HepG2 (cell line): ENCODE data around the gene ASIC2. TPM values are rescaled to one million over a fixed set of nuclear protein-coding genes. Genes with fewer than 3 reads are reported as not detected.

Experiments used
- ATAC-seq: fragments of 200-7000 bp; cut with Tn5 transposase; 3 replicates; pipeline ENCODE4 v1.9.1; 2020; ENCODE audit warnings: mild to moderate bottlenecking, moderate library complexity
- BruUV-seq: library from RNA; stranded (reverse); fragments of 400-500 nt; replicated peaks from 2 replicates; lab custom pipeline; 2021; lab: Mats Ljungman, UMichigan
- CTCF ChIA-PET: fragments of 300-600 bp; formaldehyde crosslinking; extraction: SDS; loops from one replicate; lab custom pipeline; 2021; ENCODE audit warnings: low total read pairs, inconsistent platforms, low intra/inter-chr PET ratio; lab: Yijun Ruan, JAX
- POLR2A ChIA-PET: fragments of 350-600 bp; sonication (Branson Sonifier 250); formaldehyde crosslinking; loops from one replicate; lab custom pipeline; 2020; ENCODE audit warnings: antibody characterized with exemption, inconsistent platforms; lab: Yijun Ruan, JAX
- DNase-seq: peaks from one replicate; pipeline ENCODE4 v3.0.0-alpha.2; 2015; ENCODE audit warnings: low spot score
- FAIRE-seq: peaks from 3 replicates; lab custom pipeline; 2011; peaks lifted over from hg19 to GRCh38; lab: Jason Lieb, UNC
- H2AFZ ChIP-seq: one replicate; pipeline ENCODE4 v1.6.1; 2011; ENCODE audit warnings: low read length, inconsistent platforms
- H3K27ac ChIP-seq: fragments of 300-600 bp; 3 replicates; pipeline ENCODE4 v1.8.0; 2011; ENCODE audit warnings: mixed run types, mild to moderate bottlenecking, mixed read lengths, low read length, inconsistent platforms; ENCODE audit not compliant: insufficient read depth; ENCODE audit errors: extremely low read length
- H3K27me3 ChIP-seq, 2 experiments: fragments of 200-600 bp in 1 of 2; 2 replicates in 1 of 2; 3 replicates in 1 of 2; pipeline versions ENCODE4 v1.6.0 to v1.8.0; 2011; ENCODE audit warnings: low read length in 2 of 2, mild to moderate bottlenecking in 2 of 2, moderate library complexity in 2 of 2, inconsistent platforms in 1 of 2; ENCODE audit not compliant: insufficient read depth in 2 of 2, control insufficient read depth in 1 of 2
- H3K36me3 ChIP-seq, 2 experiments: fragments of 200-600 bp in 1 of 2; replicated peaks in 1 of 2; 2 replicates in 1 of 2; 3 replicates in 1 of 2; pipeline versions ENCODE4 v1.5.1 to v1.8.0; 2011; ENCODE audit warnings: low read length in 2 of 2, inconsistent platforms in 1 of 2; ENCODE audit not compliant: insufficient read depth in 2 of 2, control insufficient read depth in 1 of 2
- H3K4me1 ChIP-seq: 2 replicates; pipeline ENCODE4 v1.5.1; 2012; ENCODE audit warnings: low read length, inconsistent platforms; ENCODE audit not compliant: insufficient read depth
- H3K4me2 ChIP-seq: 2 replicates; pipeline ENCODE4 v1.6.0; 2011; ENCODE audit warnings: low read depth, low read length, inconsistent platforms
- H3K4me3 ChIP-seq, 3 experiments: fragments of 200-600 bp in 1 of 3; sonication (generic), shearing (Covaris generic) in 1 of 3; replicated peaks in 1 of 3; 2 replicates each; pipeline ENCODE4 v1.5.1; 2011 to 2016; ENCODE audit warnings: low read length in 3 of 3, inconsistent platforms in 2 of 3, low read depth in 2 of 3, mild to moderate bottlenecking in 2 of 3, control low read depth in 1 of 3, mixed read lengths in 1 of 3; ENCODE audit not compliant: insufficient read depth in 1 of 3
- H3K79me2 ChIP-seq: one replicate; pipeline ENCODE4 v1.6.1; 2011; ENCODE audit warnings: low read length, inconsistent platforms; ENCODE audit not compliant: insufficient read depth
- H3K9ac ChIP-seq: 2 replicates; pipeline ENCODE4 v1.6.0; 2011; ENCODE audit warnings: mild to moderate bottlenecking, low read depth, low read length, inconsistent platforms; ENCODE audit not compliant: insufficient read depth
- H3K9me3 ChIP-seq: 2 replicates; pipeline ENCODE4 v1.5.1; 2012; ENCODE audit warnings: mild to moderate bottlenecking, low read length
- H4K20me1 ChIP-seq: 2 replicates; pipeline ENCODE4 v1.6.0; 2011; ENCODE audit warnings: inconsistent platforms, mild to moderate bottlenecking, low read length, moderate library complexity; ENCODE audit not compliant: insufficient read depth
- KDM5B ChIP-seq: sonication (generic); formaldehyde crosslinking; IDR thresholded peaks from 2 replicates; pipeline ENCODE4 v1.4.0; 2020; ENCODE audit warnings: missing genetic modification reagents, mild to moderate bottlenecking, borderline replicate concordance
- MNT ChIP-seq: fragments of 450-650 bp; IDR thresholded peaks from 2 replicates; pipeline ENCODE4 v1.6.1; 2016
- PPARG ChIP-seq: conservative IDR thresholded peaks from 2 replicates; pipeline ENCODE4 v1.6.1; 2016; ENCODE audit warnings: missing biosample characterization, missing genetic modification reagents
- ZNF18 ChIP-seq: sonication (generic); formaldehyde crosslinking; IDR thresholded peaks from 2 replicates; pipeline ENCODE4 v1.8.0; 2022; ENCODE audit warnings: mild to moderate bottlenecking, missing genetic modification reagents; ENCODE audit not compliant: insufficient replicate concordance
- ZNF280B ChIP-seq: sonication (generic); formaldehyde crosslinking; IDR thresholded peaks from 2 replicates; pipeline ENCODE4 v1.5.0; 2020; ENCODE audit warnings: missing genetic modification reagents, mild to moderate bottlenecking, borderline replicate concordance
- WGBS: methylation state at CpG from one replicate; pipeline ENCODE4 v1.1.6; 2017; ENCODE audit warnings: low lambda C conversion rate; 5-methylcytosine and 5-hydroxymethylcytosine counted together
- in situ Hi-C: cut with HindIII; loops from 2 replicates; pipeline ENCODE4 v1.10.0; 2017; ENCODE audit warnings: low pct_unique_long_range_greater_than_20kb; ENCODE audit not compliant: extremely low pct_ligation_motif_present
- intact Hi-C: fragments of 100-400 bp; cut with micrococcal nuclease; formaldehyde crosslinking; loops from one replicate; pipeline ENCODE4 v1.10.0; 2022; ENCODE audit not compliant: unreplicated experiment
- polyA plus RNA-seq, 8 experiments: library from polyadenylated mRNA; depleted of rRNA in 3 of 8; stranded (reverse) in 7 of 8; unstranded in 1 of 8; fragments of >200 nt; fragmentation: Illumina TruSeq in 4 of 8; extraction: Trizol in 4 of 8; gene quantifications; 2 replicates each; pipeline versions ENCODE4 v1.2.1 to v1.2.3, GENCODE V29; 2011 to 2016; ENCODE audit warnings: low read depth in 4 of 8, missing spikeins in 1 of 8, mixed read lengths in 1 of 8; ENCODE audit not compliant: insufficient read depth in 1 of 8
- total RNA-seq, 5 experiments: library from RNA; depleted of rRNA; stranded (reverse); fragments of >200 nt; fragmentation: Illumina TruSeq; extraction: Trizol; gene quantifications; 2 replicates each; pipeline ENCODE4 v1.2.3, GENCODE V29; 2016; ENCODE audit warnings: low read depth in 1 of 5

The ASIC2 gene
- total and polyA plus RNA-seq, 2 of the 13 experiments (the other 11 are each of a cell fraction or from before 2014, with no cell fraction given) = not detected

- no TSS peak for BruUV-seq
- in situ Hi-C loops = no loop called here
- CTCF ChIA-PET = no interaction called here
Measured at GRCh38 chr17:33079201-33079600, 213.9 kb downstream of the ASIC2 start.

GRCh38 chr17:33076979-33077378, 216.1 kb downstream of the ASIC2 start:
- Histone ChIP-seq H3K4me2 (no peak overlapping the region), H3K9me3 (no peaks in the 10 kb centered on the region), H4K20me1 (no peaks in the 10 kb centered on the region), H3K4me1 (no peaks in the 10 kb centered on the region), H3K4me3 (no peak overlapping the region), H3K27ac (no peak overlapping the region), H3K9ac (no peak overlapping the region), H3K36me3 (no peaks in the 10 kb centered on the region), H2AFZ (no peak overlapping the region), H3K27me3 (peaks cover 0 to 3% of the 10 kb centered on the region in 2 experiments; a peak in 2 of 5 replicates), H3K79me2 (no peaks in the 10 kb centered on the region)
- CTCF ChIA-PET = no interaction called here
- in situ Hi-C loops = no loop called here
- intact Hi-C loops = no loop called here
- POLR2A ChIA-PET = no interaction called here
- TF ChIP-seq ZNF18 (CRISPR knock-in tag) (no peak), PPARG (CRISPR knock-in tag) (no peak), MNT (no peak)
- ATAC-seq (no peak), FAIRE-seq (no peak), DNase-seq (no peak)
- 0% methylated on average over 1 of the region's 1 CpG for WGBS
- BruUV-seq = no TSS peak

More at GRCh38 chr17:33079201-33079600, 213.9 kb downstream of the ASIC2 start:
- Histone ChIP-seq H4K20me1 (no peaks in the 10 kb centered on the region), H3K4me1 (no peaks in the 10 kb centered on the region), H3K27ac (no peak overlapping the region), H3K9me3 (no peaks in the 10 kb centered on the region), H2AFZ (no peak overlapping the region), H3K9ac (no peak overlapping the region), H3K4me2 (no peak overlapping the region), H3K27me3 (peaks cover 0 to 2% of the 10 kb centered on the region in 2 experiments; a peak in 1 of 5 replicates), H3K36me3 (no peaks in the 10 kb centered on the region), H3K4me3 (no peak overlapping the region), H3K79me2 (no peaks in the 10 kb centered on the region)
- ATAC-seq (no peak), FAIRE-seq (no peak), DNase-seq (no peak)
- POLR2A ChIA-PET = no interaction called here
- intact Hi-C loops = no loop called here
- 17% methylated on average over 3 of the region's 3 CpGs for WGBS
- TF ChIP-seq KDM5B (CRISPR knock-in tag) = no peak
- no peak for TF ChIP-seq ZNF280B
